Frontal cortex (tissue), 4 donors: ENCODE measurements around the gene FAM53C. TPM values are rescaled to one million over a fixed set of nuclear protein-coding genes. Genes with fewer than 3 reads are reported as not detected.

Experiments
- DNase-seq, 2 donors: peaks; one replicate each; pipeline ENCODE4 v3.0.0; 2012; ENCODE audit warnings: low spot score in 2 of 2
- FAIRE-seq: peaks from 2 replicates; lab custom pipeline; 2012; peaks lifted over from hg19 to GRCh38; lab: Jason Lieb, UNC
- total RNA-seq: library from RNA; depleted of rRNA; stranded (reverse); fragments of >200 nt; gene quantifications from one replicate; pipeline ENCODE4 v1.2.3, GENCODE V29; 2014
- donor health status: control.
- donor health status: control.
- donor health status: control.

FAM53C gene
- total RNA-seq, 1 donor from 2014 or later: 19.2 TPM

- no peak for FAIRE-seq
- DNase-seq: no peak
Observed at GRCh38 chr5:138349852-138350562, 11.9 kb downstream of the FAM53C start.

DNA sequence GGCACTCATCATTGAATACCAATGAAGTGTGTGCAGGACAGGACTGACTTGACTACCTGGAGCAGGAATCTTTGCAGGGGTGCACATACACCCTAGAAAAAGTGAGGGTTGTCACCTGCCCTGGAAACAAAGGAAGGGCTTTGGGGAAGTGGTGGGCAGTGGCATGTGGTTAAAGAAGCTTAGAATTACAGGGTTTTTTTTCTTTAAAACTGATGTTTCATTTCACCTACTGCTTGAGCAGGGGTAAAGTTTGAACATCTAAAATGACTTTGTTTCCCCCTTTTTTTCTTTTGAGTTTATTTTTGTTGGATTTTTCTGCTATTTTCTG is 12.5 kb downstream of the FAM53C start:
- DNase-seq (no peak), FAIRE-seq (no peak)

GRCh38 chr5:138351056-138351455 is 13.0 kb downstream of the FAM53C start:
- no peak for FAIRE-seq
- no peak for DNase-seq

DNA sequence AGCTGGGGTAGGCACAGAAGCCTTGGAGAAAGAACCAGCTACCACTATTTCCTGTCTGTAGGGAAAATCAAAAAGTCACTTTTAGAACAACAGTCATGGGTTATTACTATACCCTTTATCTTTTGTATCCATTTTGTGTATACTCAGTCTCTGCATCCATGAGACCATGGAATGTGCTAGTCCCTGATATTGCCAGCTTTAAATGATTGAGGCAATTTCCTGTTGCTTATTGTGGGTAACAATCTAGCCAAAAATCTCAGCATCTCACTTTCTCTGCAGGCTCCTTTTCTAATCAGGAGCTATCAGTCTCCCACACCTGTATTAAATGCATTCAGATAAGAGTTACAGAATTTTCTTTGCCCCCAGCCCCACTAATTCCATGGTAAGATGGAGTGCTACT is 13.5 kb downstream of the FAM53C start:
- DNase-seq: no peak
- FAIRE-seq: no peak

GRCh38 chr5:138352071-138352721 is 14.1 kb downstream of the FAM53C start, which contains the start of gene KDM3B:
Gene KDM3B, plus strand, starts transcription at chr5:138352685. Its CDS starts 111 bp downstream, at chr5:138352796.
- DNase-seq (peak; percentile 86 to 92), FAIRE-seq (no peak)

DNA sequence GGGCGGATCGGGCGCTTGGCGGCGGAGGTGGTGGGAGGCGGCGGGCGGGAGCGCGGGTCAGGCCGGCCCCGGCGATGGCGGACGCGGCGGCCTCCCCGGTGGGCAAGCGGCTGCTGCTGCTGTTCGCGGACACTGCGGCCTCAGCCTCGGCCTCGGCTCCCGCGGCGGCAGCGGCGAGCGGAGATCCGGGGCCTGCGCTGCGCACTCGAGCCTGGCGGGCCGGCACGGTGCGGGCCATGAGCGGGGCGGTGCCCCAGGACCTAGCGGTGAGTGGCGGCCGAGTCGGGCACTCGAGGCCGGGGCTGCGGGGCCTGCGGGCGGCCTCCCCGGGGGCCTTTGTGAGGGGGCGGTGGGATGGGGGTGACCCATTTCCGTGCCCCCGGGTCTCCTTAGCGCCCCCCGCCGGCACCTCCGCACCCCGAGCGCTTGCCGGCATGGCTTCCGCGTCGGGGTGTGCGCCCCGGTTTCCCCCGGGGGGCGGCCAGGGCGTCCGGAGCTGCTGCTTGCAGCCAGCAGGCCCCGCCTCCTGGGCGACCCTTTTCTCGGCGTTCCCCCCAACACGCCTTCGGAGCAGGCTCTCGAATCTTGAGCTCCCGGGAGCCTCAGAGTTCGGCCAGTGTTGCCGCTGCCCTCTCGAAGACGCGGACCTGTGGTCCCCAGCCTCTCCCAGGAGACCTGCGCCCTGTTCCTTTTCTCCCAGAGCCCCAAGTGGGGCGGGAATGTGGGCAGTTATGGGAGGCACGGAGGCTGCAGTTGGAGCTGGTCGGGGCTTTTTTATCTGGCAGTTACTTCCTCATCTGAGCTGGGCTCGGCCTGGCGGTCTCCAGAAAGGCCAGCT is 14.9 kb downstream of the FAM53C start:
- DNase-seq: peak; percentile 58 to 74
- FAIRE-seq: no peak

- DNase-seq (no peak), FAIRE-seq (no peak)
Observed at GRCh38 chr5:138353560-138354080, 15.6 kb downstream of the FAM53C start.

DNA sequence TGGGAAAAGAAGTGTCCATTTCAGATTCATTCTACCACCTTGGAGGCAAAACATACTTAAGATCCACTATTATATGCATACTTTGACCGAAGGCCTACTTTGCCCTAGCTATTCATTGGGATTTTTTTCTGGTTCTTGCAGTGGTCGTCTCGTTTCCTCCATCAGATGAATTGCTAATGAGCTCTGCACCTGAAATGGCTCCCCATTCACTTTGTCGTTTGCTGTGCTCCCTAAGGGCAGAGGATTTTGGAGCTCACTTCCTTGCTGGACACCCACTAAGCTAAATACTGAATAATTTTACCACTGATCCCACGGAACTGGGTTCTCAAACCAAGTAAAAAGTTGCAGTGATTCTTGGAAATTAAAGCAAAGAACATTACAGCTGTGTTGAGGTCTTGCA is 16.3 kb downstream of the FAM53C start:
- no peak for FAIRE-seq
- no peak for DNase-seq

- DNase-seq (peak in 1 of 2 donors; percentile 48), FAIRE-seq (no peak)
Observed at GRCh38 chr5:138354926-138355378, 16.9 kb downstream of the FAM53C start.

GRCh38 chr5:138359621-138360020 is 21.6 kb downstream of the FAM53C start:
- DNase-seq: no peak
- no peak for FAIRE-seq

DNA sequence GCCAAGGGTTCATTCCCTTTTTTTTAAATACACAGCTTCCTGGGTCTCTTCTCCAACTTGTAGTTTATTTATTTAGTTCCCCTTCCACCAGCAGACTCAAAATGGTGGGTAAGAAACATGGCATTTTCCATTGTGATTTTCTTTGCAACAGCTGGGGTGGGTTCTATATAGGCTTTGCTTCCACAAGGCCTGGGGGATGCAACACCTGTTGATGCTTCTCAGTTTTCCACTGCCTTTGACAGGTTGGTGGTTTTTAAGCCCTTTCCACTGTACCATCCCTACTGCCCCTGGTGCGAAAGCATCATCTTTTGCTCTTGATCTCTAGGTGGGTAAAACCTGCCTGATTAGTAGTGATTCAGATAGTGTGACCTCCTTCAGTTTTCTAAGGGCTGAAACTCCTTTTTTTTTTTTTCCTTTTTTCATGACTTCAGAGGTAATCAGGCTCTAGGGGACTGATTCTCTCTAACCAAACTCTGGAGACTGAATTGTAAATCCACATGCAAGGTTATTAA is 22.9 kb downstream of the FAM53C start:
- FAIRE-seq: no peak
- DNase-seq: no peak

- FAIRE-seq: no peak
- DNase-seq: no peak
Observed at GRCh38 chr5:138364576-138364975, 26.5 kb downstream of the FAM53C start.

DNA sequence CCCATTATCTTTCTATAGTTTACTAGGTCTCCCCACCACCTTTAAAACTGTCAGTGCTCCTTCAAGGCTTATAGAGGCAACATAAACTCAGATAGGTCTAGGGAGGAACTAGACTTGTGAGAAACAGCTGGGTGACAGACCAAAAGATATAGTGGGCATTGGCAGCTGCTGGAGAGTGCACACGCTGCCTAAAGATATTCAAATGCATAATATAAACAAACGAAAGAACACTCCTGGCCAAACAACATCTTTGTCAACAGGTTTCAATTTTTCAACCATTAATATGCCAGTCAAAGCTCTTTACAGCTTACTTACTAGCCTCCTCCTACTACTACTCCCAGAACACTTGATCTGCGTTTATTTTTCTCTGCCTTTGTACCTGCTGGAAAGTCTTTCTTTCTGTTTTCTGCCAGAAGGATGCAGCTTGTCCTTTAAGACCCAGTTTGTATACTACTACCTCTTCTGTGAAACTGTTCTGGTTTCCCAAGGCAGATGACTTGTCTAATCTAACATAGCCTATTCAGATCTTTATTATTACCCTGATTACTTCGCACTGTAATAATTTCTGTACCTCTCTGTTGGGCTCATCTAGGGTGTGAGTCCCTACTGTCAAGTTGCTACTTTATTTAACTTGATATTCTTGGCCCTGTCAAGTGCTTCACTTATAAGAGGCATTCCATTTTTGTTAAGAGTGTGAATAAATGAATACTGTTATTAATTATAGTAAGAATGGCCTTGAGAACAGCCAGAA is 28.7 kb downstream of the FAM53C start:
- DNase-seq: no peak
- FAIRE-seq: no peak

GRCh38 chr5:138369261-138369660 is 31.2 kb downstream of the FAM53C start:
- DNase-seq (no peak), FAIRE-seq (no peak)

DNA sequence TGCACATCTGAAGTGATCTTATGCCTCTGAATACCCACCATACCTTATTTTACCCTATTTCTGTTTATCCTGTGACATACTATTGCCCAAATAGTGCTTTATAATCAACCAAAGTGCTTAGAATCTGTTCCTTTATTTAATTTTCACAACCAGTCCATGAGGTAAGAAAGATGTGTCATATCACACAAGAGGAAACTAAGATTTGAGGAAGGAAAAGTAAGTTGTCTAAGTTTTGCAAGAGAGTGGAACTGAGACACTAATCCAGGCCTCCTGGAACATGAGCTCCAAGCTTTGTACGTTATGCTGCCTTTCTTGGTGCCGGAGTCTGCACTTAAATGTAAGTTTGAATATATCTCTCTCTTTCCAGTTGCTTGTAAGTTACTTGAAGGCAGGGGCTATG is 31.6 kb downstream of the FAM53C start:
- DNase-seq (no peak), FAIRE-seq (no peak)

DNA sequence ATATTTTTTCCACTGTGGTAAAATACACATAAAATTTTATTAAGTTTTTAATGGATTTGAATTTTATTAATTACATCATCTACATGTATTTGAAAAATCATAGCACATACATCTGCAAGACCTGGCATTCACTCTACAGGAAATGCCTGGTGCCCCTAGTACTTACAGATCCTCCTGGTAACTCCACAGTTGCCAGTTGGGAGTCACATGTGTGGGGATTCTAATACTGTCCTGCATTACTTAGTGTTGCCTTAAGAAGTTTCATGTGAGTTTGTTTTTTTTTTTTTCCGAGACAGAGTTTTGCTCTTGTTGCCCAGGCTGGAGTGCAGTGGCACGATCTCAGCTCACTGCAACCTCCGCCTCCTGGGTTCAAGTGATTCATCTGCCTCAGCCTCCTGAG is 32.5 kb downstream of the FAM53C start:
- DNase-seq (no peak), FAIRE-seq (no peak)

GRCh38 chr5:138371454-138371853 is 33.4 kb downstream of the FAM53C start:
- FAIRE-seq (no peak), DNase-seq (no peak)

- no peak for DNase-seq
- FAIRE-seq: no peak
Observed at GRCh38 chr5:138372225-138372624, 34.2 kb downstream of the FAM53C start.

DNA sequence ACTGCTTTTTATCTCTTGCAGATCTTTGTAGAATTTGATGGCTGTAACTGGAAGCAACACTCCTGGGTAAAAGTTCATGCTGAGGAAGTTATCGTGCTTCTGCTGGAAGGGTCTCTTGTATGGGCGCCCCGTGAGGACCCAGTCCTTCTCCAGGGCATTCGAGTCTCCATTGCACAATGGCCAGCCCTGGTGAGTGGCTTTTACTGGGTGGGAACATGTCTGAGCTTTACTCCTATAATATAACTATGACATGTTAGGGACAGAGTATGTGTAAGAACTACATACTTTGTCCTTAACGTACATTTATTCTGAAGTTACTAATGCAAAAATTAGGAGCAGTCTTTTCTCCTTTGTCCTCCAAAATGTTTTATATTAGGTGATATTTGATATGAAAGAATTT is 34.6 kb downstream of the FAM53C start:
- no peak for FAIRE-seq
- no peak for DNase-seq

DNA sequence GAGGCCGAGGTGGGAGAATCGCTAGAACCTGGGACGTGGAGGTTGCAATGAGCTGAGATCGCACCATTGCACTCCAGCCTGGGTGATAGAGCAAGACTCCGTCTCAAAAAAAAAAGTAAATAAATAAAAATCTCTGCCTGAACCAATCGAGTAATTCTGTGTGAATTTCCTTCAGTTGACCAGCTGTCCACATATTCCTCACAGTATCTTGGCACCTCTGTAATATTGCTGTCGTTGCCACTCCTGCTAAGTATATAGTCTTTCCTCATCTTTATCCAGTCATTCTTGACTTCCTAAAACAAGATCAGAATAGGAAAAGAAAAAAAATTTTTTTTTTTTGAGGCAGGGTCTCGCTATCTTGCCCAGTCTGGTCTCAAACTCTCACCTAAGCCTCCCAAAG is 44.3 kb downstream of the FAM53C start:
- DNase-seq (no peak), FAIRE-seq (no peak)
